Measurements from ENCODE around the gene SEMA3D.

DNA sequence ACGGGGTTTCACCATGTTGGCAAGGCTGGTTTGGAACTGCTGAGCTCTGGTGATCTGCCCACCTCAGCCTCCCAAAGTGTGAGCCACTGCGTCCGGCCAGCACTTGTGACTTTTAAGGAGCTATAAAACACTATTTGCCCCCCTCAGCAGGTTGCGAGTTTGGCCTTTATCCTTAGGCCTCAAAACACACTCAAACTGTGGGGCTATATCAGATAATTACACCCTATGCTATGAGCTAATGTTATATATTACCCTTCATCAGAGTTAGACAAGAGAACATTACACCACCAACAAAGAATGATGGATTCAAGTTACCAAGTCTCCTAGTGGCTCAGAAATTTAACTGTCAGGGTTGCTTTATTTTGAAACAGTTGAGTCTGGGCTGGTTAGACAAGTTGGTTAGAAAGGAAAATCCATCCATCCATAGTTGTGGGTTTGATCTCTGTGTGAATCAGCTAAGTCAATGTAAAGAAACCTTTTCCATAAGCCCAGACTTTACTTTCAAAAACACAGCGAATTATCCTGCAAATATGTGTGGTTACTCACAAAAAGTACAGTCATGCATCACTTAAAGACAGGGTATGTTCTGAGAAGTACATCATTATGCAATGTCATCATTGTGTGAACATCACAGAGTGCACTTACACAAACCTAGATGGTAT is 115.8 kb downstream of the SEMA3D start:
- TF ChIP-seq, protein P1, sequence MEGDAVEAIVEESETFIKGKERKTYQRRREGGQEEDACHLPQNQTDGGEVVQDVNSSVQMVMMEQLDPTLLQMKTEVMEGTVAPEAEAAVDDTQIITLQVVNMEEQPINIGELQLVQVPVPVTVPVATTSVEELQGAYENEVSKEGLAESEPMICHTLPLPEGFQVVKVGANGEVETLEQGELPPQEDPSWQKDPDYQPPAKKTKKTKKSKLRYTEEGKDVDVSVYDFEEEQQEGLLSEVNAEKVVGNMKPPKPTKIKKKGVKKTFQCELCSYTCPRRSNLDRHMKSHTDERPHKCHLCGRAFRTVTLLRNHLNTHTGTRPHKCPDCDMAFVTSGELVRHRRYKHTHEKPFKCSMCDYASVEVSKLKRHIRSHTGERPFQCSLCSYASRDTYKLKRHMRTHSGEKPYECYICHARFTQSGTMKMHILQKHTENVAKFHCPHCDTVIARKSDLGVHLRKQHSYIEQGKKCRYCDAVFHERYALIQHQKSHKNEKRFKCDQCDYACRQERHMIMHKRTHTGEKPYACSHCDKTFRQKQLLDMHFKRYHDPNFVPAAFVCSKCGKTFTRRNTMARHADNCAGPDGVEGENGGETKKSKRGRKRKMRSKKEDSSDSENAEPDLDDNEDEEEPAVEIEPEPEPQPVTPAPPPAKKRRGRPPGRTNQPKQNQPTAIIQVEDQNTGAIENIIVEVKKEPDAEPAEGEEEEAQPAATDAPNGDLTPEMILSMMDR (IDR thresholded peaks at IDR 0.05; ENCODE audit: extremely low read depth in 1 of 2, insufficient read depth in 1 of 2, low read depth in 1 of 2, low read length in 2 of 2), result no peak
- TF ChIP-seq POLR2AphosphoS5 (IDR thresholded peaks at IDR 0.05; ENCODE audit: insufficient read depth, low read depth, low read length), result no peak
- no peak for TF ChIP-seq JUN (IDR thresholded peaks at IDR 0.05; ENCODE audit: borderline replicate concordance, insufficient read depth, insufficient read length, low read depth)
- TF ChIP-seq POLR2A (IDR thresholded peaks at IDR 0.05; ENCODE audit: low read depth, low read length), result no peak
- TF ChIP-seq, protein P2, sequence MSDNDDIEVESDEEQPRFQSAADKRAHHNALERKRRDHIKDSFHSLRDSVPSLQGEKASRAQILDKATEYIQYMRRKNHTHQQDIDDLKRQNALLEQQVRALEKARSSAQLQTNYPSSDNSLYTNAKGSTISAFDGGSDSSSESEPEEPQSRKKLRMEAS (IDR thresholded peaks at IDR 0.05; ENCODE audit: insufficient read depth, insufficient read length), result no peak
- no peak for TF ChIP-seq EZH2 (IDR thresholded peaks at IDR 0.05; ENCODE audit: borderline replicate concordance, low read depth, low read length, severe bottlenecking)
- TF ChIP-seq FOS (IDR thresholded peaks at IDR 0.05; ENCODE audit: borderline replicate concordance, insufficient read depth, low read length), result no peak
- no peak for TF ChIP-seq MYC (IDR thresholded peaks at IDR 0.05; ENCODE audit: low read depth, low read length)
- no peak for TF ChIP-seq GATA2 (IDR thresholded peaks at IDR 0.05; ENCODE audit: insufficient read depth, insufficient read length, low read depth, low read length)

All from endothelial cell of umbilical vein (primary cell).